Progenitor cell of endocrine pancreas (in vitro differentiated cells): ENCODE results near the gene FOXC1. TPM values are rescaled to one million over a fixed set of nuclear protein-coding genes. Genes with fewer than 3 reads are reported as not detected.

Experiments
- DNase-seq: peaks from one replicate; pipeline ENCODE4 v3.0.0; 2021; ENCODE audit warnings: low spot score; ENCODE audit not compliant: unreplicated experiment
- H3K27ac Mint-ChIP-seq: 2 replicates; pipeline ENCODE4 v1.8.0; 2021; ENCODE audit warnings: mild to moderate bottlenecking, moderate library complexity, mixed read lengths
- H3K27me3 Mint-ChIP-seq: 2 replicates; pipeline ENCODE4 v1.8.0; 2021; ENCODE audit warnings: mixed read lengths
- H3K36me3 Mint-ChIP-seq: 2 replicates; pipeline ENCODE4 v1.8.0; 2022; ENCODE audit warnings: mixed read lengths; ENCODE audit not compliant: insufficient read depth
- H3K4me1 Mint-ChIP-seq: 2 replicates; pipeline ENCODE4 v1.8.0; 2021; ENCODE audit warnings: low read depth, mixed read lengths
- H3K4me3 Mint-ChIP-seq: 2 replicates; pipeline ENCODE4 v1.8.0; 2021; ENCODE audit warnings: low read depth, mild to moderate bottlenecking, moderate library complexity, mixed read lengths
- H3K9me3 Mint-ChIP-seq: 2 replicates; pipeline ENCODE4 v1.8.0; 2021; ENCODE audit warnings: low read depth, mixed read lengths
- CTCF ChIP-seq: fragments of 200-600 bp; sonication (generic); IDR thresholded peaks from one replicate; pipeline ENCODE4 v1.5.0; 2021; ENCODE audit warnings: antibody characterized with exemption, mild to moderate bottlenecking; ENCODE audit not compliant: unreplicated experiment
- total RNA-seq: library from RNA; stranded (reverse); gene quantifications from 2 replicates; pipeline ENCODE4 v1.2.1, GENCODE V29; 2021

FOXC1 gene
- total RNA-seq, 1 donor from 2014 or later, result 0.46 TPM

DNA sequence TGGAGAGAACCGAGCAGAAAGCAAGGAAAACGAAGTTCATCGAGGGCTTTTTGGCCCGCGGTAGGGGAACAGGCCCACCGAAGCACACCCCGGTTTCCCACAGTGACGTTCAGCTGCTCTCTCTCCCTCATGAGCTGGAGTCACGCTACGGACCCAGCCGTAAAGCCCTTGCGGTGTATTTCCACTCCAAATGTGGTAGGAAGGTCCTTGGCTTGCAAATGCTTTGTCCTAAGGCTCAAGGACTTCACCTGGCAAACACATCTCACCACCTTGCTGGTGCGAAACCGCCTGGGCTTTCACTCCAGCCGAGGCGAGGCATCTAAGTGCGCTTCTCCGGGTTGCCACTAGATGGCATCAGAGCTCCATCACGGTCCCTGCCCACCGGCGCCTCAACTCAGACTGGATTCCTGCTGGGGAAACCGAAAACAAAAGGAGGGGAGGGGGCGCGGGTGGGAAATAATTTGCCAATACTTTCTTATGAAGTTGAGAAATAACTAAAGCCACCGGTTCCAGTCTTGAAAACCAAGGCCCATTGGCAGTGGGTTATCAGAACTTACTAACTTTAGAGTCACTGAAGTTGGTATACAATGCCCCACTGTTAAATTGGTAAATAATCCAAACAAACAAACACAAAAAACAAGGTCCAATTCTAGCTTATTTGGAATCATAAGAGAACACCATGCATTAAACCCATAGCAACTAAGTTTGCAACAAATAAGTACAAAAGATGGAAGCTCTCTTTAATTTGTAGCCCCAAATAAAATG, 13.4 kb upstream of the FOXC1 start:
- peak; percentile 65 for DNase-seq
- Mint-ChIP-seq H3K4me1 (peaks cover 10% of the 10 kb centered on the region), H3K27me3 (peaks cover 63% of the 10 kb centered on the region)

GRCh38 chr6:1597121-1597744, 12.5 kb upstream of the FOXC1 start:
- Mint-ChIP-seq H3K27me3 (peaks cover 63% of the 10 kb centered on the region), H3K9me3 (no peaks in the 10 kb centered on the region), H3K27ac (no peak overlapping the region), H3K36me3 (no peaks in the 10 kb centered on the region), H3K4me3 (no peak overlapping the region), H3K4me1 (peaks cover 10% of the 10 kb centered on the region)
- no peak for TF ChIP-seq CTCF
- DNase-seq, result no peak

More for the DNA sequence above, 13.4 kb upstream of the FOXC1 start:
- Mint-ChIP-seq H3K27ac (no peak overlapping the region), H3K4me3 (no peak overlapping the region), H3K36me3 (no peaks in the 10 kb centered on the region), H3K9me3 (no peaks in the 10 kb centered on the region)
- TF ChIP-seq CTCF, result peak; percentile 94

DNA sequence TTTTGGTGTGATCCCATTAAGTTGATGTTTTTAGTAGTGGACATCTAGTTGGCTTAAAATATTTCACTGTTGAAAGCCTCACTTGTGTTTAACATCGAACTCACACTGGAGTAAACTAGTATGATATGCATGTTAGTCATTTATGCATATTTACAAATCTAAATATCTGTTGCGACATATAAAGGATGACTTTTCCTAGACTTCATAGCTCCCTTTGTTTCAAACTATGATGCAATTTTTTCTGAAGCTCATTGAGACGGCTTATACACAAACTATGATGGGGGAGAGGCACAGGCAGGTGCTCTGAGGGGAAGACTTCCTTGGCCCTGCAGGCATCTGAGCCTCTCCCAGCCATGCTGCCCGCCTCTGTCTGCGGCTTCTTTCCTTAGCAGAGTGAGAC, 11.8 kb upstream of the FOXC1 start:
- Mint-ChIP-seq H3K27me3 (peaks cover 66% of the 10 kb centered on the region), H3K9me3 (no peaks in the 10 kb centered on the region), H3K36me3 (no peaks in the 10 kb centered on the region), H3K4me1 (peaks cover 10% of the 10 kb centered on the region), H3K27ac (no peak overlapping the region), H3K4me3 (no peak overlapping the region)
- TF ChIP-seq CTCF, result no peak
- no peak for DNase-seq

DNA sequence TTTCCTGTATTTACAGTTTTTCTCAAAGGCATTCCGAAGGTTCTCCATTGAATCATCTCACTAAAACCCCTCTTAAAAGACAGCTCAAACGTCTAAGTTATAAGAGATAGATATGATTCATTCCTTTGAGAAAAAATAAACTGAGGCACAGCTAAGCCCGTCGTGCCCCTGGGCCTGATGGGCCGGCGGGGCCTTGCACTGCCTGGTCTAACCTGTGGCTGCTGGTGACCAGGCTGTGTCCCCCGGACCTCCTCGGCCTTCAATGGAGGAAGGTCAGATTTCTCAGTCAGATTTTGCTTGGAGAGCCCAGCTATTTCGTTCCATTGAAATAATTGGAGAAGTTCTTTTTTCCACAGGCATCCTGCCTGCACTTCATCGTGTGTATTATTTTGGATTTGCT, 11.3 kb upstream of the FOXC1 start:
- Mint-ChIP-seq H3K27ac (no peak overlapping the region), H3K4me3 (no peak overlapping the region), H3K36me3 (no peaks in the 10 kb centered on the region), H3K9me3 (no peaks in the 10 kb centered on the region), H3K4me1 (peaks cover 10% of the 10 kb centered on the region), H3K27me3 (peaks cover 70% of the 10 kb centered on the region)
- TF ChIP-seq CTCF, result no peak
- no peak for DNase-seq

GRCh38 chr6:1598886-1599285, 10.8 kb upstream of the FOXC1 start:
- no peak for DNase-seq
- Mint-ChIP-seq H3K4me1 (peaks cover 10% of the 10 kb centered on the region), H3K36me3 (no peaks in the 10 kb centered on the region), H3K27ac (no peak overlapping the region), H3K9me3 (no peaks in the 10 kb centered on the region), H3K27me3 (peaks cover 70% of the 10 kb centered on the region), H3K4me3 (no peak overlapping the region)
- no peak for TF ChIP-seq CTCF
